HG02623 (cell line): ENCODE data around the gene RSPO4.

Experiments used
- ATAC-seq: cut with Tn5 transposase; IDR thresholded peaks from one replicate; pipeline ENCODE4 v1.9.1; 2021; ENCODE audit warnings: moderate library complexity; ENCODE audit not compliant: unreplicated experiment

Gene RSPO4

DNA sequence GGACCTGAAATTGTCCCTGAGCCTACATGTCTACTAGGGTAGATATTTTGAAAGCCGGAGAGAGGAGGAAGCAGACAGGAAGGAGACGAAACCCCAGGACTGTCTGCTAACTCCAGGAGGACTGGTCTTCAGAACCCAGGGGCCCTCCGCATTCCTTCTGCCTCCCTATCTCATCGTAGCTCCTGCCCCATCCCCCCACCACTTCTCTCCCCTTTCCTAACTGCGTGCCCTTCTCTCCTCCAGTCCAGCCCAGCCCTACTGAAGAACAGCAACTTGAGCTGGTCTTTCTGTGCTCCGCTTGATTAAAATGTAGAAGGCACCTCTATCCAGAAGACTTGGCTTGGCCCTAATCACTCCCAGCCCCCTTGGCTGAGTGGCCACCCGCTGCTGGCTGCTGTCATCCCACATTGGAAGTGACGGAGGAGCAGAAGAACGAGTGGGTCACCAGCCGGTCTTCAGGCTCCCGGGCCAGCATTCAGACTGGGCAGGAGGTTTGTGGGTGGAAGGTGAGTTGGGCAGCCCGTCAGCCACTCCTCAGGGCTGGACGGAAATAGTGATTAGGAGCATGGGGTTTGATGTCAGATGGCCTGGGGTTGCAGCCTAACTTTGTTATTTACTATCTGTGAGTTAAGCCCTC, 57.2 kb downstream of the RSPO4 start:
- no peak for ATAC-seq

DNA sequence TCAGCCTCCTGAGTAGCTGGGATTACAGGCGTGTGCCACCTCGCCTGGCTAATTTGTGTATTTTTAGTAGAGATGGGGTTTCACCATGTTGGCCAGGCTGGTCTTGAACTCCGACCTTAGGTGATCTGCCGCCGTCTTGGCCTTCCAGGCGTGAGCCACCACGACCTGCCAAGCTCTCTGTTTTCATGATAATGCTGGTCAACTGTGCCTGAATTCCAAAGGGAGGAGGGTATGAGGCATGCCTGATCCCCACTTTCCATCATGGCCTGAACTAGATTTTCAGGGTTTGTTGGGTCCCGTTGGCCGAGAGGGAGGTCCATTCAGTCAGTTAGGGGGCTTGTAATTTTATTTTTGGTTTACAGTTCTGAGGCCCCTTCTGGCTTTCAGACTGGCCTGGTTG, 58.0 kb downstream of the RSPO4 start:
- no peak for ATAC-seq

GRCh38 chr20:942611-943010, 59.5 kb downstream of the RSPO4 start:
- ATAC-seq = no peak

DNA sequence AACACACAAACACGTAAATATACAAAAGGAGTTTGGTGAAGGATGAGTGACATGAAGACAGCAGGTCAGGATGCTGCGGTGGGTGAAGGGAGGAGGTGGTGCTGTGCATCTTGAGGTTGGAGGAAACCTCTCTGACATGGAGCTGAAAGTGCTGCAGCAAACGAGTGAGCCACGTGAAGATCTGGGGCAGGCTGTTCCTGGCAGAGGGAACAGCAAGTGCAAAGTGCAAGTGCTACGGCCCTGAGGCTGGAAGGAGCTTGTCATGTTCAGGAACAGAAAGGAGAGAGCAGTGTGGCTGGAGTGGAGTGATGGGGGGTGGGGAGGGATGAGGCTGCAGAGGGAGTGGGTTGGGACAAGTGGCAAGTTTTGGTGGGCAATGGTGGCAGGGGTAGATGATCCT, 61.2 kb downstream of the RSPO4 start:
- no peak for ATAC-seq

GRCh38 chr20:939606-940005, 62.5 kb downstream of the RSPO4 start:
- ATAC-seq = no peak

- ATAC-seq = no peak
Observed at GRCh38 chr20:934186-934840, 67.8 kb downstream of the RSPO4 start.

DNA sequence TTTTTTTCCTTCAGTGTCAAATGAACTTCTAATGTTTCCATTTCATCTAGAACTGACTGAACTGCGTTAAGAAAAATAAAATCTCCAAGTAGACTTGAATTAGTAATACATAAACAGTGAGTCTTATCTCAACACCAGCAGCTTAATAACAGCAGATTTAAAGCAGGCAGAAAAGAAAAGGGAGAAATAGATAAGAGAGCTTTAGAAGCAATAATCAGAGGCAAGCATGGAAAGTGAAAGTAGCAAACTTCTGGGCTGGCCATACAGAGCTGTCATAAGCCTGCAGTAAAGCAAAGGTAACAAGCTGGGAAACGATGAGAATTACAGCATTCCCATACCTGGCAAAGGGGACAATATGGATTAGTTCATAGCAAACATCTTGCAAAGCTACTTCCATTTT, 69.1 kb downstream of the RSPO4 start:
- no peak for ATAC-seq

GRCh38 chr20:931401-931800, 70.7 kb downstream of the RSPO4 start:
- ATAC-seq = no peak

- ATAC-seq = no peak
Observed at GRCh38 chr20:926670-927069, 75.4 kb downstream of the RSPO4 start.

- no peak for ATAC-seq
Observed at GRCh38 chr20:925516-925915, 76.6 kb downstream of the RSPO4 start.

DNA sequence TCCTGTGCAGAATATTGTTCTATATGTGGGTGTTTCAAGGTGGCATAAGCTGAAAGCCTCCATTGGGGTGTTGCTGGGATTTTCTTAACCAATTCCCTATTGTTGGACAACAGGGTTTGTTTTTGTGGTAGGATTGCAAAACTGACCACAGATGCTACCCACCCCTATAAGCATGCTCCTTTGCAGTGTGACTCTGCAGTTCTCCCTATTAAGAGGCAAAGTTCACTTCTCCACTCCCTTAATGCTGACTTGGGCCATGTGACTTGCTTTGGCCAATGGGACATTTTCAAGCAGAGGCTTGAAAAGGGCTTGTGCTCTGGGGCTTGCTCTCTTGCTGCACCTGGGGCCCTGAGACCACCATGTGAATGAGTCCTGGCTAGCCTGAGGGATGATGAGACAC, 77.5 kb downstream of the RSPO4 start:
- ATAC-seq = no peak

- no peak for ATAC-seq
Observed at GRCh38 chr20:922781-923180, 79.3 kb downstream of the RSPO4 start.

- ATAC-seq = no peak
Observed at GRCh38 chr20:921068-921467, 81.0 kb downstream of the RSPO4 start.

DNA sequence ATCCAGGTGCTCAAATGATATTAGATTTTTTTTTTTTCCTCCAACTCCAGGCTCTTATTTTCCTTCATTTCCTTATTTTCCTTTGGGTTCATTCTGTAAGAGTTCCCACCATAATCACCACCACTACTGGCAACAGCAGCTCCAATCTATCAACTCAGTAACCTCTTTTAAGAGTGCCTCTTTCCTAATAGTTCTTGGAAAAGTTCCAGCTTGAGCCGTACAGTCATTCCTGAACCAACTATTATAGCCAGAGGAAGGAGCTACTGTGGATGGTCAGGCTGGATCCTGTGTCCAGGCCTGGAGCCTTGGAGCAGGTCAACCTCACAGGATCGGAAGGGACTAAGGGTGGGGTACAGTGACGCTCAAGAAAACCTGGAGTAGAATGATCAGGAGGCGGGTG, 81.8 kb downstream of the RSPO4 start:
- no peak for ATAC-seq

DNA sequence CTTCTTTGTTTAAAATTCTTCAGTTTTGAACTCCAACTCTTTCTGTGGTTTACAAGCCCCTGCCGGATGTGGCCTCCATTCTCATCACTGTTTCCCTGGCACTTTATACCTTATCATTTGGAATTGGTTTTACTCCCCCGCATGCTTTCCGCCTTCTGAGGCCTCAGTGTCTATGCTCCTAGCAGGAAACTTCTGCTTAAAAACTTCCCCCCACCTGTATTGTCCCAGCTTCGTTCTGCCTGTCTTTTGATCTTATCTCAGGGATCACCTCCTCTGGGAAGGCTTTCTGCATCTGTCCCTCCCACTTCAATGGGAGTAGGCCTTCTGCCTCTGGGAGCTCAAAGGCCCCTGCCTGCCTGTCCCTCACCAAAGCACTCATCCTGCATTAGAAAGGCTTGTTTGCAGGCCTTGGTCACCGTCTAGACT, 82.6 kb downstream of the RSPO4 start:
- no peak for ATAC-seq

- no peak for ATAC-seq
Observed at GRCh38 chr20:917416-917815, 84.7 kb downstream of the RSPO4 start.

DNA sequence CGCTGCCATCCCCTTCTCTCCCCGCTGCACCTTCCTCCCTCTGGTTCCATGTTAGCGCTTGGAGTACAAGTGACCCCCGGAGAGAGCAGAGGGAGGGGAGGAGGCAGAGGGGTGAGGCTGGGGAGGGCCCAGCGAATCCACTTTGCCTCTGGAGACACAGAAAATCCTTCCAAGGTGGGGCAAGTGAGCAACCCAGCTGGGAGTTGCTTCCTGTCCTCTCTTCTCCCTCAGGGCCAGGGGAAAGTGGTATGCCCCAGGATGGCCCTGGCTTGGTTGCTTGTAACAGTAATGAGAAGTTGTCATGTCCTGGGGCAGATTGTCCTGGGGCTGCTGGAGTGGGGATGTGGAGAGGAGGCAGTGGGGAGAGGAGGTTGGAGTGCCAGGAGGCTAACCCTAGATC, 85.3 kb downstream of the RSPO4 start:
- ATAC-seq = no peak

- no peak for ATAC-seq
Observed at GRCh38 chr20:916125-916799, 85.8 kb downstream of the RSPO4 start, which contains the start of gene ANGPT4. Gene ANGPT4, minus strand, starts transcription at chr20:916334. Its CDS starts 120 bp downstream, at chr20:916214.

- no peak for ATAC-seq
Observed at GRCh38 chr20:914727-915498, 87.2 kb downstream of the RSPO4 start.

DNA sequence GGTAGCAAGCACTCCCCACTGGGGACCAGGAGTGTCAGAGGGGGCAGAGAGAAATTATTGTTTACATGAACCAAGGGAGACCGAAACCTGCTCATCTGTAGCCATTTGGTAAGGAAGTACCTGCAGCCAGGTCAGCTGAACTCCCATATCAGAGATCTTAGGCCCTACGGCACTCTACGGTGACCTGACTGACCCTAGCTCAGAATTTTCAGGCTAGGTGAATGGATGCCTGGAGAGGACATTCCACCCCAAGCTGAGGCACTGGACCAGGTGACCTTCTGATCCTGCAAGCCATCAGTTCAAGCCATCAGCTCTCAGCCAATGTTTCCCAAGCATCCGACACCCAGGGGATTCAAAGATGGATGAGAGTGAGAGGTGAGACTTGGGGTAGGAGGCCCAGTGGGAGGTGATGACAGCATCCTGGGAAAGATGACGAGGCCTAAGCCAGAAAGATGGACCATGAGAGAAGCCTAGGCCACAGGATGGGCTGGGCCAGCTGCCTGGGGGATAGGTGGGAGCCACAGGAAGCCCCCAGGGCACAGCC, 88.7 kb downstream of the RSPO4 start:
- no peak for ATAC-seq

- no peak for ATAC-seq
Observed at GRCh38 chr20:911882-912600, 90.1 kb downstream of the RSPO4 start.
